Raji (cell line): ENCODE results near the gene LZTR1.

Experiments used
- POLR2A ChIP-seq: IDR thresholded peaks from 2 replicates; pipeline ENCODE4 v1.6.1; 2011; ENCODE audit warnings: low read depth, low read length, control low read depth; ENCODE audit not compliant: insufficient read depth

LZTR1 gene

GRCh38 chr22:21043860-21044535 is 61.9 kb downstream of the LZTR1 start:
- no peak for TF ChIP-seq POLR2A

DNA sequence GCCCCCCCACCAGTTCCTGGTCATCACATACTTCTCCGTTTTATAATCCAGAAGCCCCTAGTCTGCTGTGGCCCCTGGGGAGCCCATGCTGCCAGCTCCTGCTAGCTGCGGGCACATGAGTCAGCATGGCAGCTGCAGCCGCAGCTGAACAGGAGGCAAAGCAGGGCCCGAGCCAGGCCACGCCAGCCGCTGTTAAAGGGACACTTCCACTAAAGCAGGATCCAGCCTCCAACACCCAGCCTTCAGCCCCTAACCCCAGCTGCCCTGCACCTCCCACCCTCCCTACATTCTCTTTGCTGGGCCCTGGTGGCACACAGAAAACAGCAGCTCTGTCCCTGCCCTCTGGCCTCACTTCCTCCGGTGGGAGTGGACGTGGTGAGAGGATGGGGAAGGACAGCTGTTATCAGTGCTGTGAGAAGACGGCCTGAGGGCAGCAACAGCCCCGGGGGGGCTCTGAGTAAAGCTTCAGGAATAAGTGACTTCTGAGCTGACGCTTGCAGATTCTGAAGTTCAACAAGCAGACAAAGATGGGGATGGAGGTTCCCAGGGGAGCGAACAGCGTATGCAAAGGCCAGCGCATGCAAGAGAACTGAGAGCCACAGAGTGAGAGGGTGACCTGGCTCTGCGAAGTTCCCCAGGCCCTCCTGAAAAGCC is 63.0 kb downstream of the LZTR1 start:
- TF ChIP-seq POLR2A: no peak

DNA sequence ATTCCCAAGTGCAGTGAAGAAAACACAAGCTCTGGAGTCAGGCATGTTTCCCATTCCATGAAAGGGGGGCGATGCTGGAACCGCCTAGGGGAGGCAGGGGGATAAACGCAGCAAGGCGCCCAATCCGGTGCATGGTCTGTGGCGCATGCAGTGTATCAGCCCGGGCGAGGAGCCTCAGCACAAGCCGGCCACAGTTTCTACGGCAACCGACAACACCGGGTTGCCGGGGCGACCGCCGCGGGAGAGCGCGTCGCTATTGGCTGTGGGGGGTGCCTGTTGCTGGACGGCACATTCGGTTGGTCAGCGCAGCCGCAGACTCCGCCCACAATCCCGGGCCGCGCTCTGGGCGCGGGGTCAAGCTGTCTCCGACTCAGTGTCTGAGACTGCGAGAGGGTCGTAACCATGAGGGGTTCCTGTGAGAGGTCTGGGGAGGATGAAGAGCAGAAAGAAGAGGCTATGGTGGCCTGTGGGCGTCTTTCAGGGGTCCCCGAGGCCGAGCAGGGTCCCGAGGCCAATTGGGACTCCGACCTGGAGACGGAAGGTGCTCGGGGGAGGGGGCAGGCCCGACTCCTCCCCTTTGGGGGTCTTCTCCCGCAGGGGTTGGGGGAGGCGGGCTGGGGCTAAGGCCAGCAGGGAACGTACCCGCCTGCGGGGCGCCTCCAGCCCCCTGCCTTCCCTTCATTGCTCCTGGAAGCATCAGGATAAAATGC is 63.6 kb downstream of the LZTR1 start, which contains the start of gene LRRC74B:
TSS of gene LRRC74B (plus strand) at position 362 of the 710 bp plus-strand sequence. CDS start at position 403, 41 bp downstream.
- no peak for TF ChIP-seq POLR2A

DNA sequence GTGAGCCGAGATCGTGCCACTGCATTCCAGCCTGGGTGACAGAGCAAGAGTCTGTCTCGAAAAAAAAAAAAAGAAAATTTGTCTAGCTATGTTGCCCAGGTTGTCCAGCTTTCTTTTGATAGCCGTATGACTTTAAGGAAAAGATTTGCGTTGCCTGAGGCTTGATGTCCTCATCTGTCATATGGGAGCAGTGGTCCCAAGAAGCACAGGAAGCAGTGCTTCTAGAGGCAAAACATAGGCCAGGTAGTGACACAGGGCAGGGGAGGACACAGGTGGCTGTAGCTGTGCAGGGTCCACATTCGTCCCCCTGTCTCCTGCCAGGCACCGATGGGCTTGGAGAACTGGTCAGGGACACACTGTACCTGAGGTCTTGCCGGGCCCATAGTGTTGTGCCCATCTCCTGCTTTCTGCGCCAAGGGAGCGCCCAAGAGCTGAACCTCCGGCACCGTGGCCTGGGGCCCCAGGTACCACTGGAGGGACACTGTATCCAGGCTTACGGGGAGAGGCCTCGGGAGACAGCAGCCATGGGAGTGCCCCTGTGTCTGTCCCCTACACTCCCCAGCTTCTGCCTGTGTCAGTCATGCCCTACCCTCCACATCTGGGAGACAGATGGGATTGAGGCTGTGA is 65.1 kb downstream of the LZTR1 start:
- TF ChIP-seq POLR2A: no peak

DNA sequence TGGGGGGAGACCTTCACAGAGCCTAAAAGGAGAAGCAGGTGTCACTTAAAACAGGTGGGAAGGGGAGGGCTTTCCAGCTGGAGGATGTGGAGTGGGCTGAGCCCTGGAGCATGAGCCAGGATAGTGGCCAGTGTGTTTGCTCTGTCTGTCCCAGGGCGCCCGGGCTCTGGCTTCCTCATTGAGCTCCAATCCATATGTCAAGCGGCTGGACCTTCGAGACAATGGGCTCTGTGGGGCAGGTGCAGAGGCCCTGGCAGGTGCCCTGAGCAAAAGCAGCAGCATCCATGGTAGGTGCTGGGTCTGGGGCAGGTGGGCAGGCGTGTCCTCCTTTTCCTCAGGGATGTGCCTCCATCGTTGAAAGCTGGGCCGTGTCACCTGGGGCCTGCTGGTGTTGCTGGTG is 65.6 kb downstream of the LZTR1 start:
- TF ChIP-seq POLR2A: no peak
